Measurements from ENCODE around the gene S1PR4. TPM values are rescaled to one million over a fixed set of nuclear protein-coding genes. Genes with fewer than 3 reads are reported as not detected.

S1PR4 gene
- total RNA-seq, 1 experiment from 2014 or later = not detected

DNA sequence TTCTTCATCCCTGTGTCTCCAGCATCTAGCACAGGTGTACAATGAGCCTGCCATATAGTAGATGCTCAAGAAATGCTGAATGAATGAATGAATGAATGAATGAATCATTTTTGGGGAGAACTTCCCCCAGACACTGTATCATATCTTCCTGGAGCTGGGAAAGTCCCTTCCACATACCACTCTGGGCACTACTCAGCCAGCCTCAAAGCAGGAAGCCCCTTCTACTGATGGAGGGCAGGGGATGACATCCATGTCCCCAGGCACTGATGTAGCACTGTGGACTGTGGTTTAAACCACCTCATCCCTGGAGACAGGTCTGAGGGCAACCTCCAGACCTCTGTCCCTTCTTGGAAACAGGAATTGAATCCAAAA is 37.9 kb upstream of the S1PR4 start:
- no peak overlapping the region for H3K27ac Mint-ChIP-seq (ENCODE audit: unreplicated experiment)
- no peaks in the 10 kb centered on the region for H3K4me1 ChIP-seq
- no peaks in the 10 kb centered on the region for H3K27me3 ChIP-seq (replicated peaks; ENCODE audit: control insufficient read depth, insufficient read depth, low read length)
- H3K36me3 Mint-ChIP-seq (ENCODE audit: insufficient read depth, unreplicated experiment) = no peaks in the 10 kb centered on the region
- BruUV-seq (replicated peaks) = no TSS peak
- H3K27me3 Mint-ChIP-seq (ENCODE audit: insufficient read depth, unreplicated experiment) = no peaks in the 10 kb centered on the region
- ChIA-PET CTCF (interaction anchor here (0.6 kb wide), 1 partner anchor 15 kb away, joined by 3 read pairs; no protein-coding TSS in a partner anchor), POLR2A (no interaction called here)
- no peak overlapping the region for H3K4me3 ChIP-seq (ENCODE audit: low read depth, low read length)
- no peak overlapping the region for H3K4me3 Mint-ChIP-seq (ENCODE audit: unreplicated experiment)
- no peaks in the 10 kb centered on the region for H3K9me3 Mint-ChIP-seq (ENCODE audit: unreplicated experiment)
- DNase-seq = no peak
- intact Hi-C loops (cut with micrococcal nuclease; ENCODE audit: unreplicated experiment) = no loop called here
- H3K4me1 Mint-ChIP-seq (ENCODE audit: low read depth, unreplicated experiment) = no peaks in the 10 kb centered on the region
- TF ChIP-seq, protein P1, sequence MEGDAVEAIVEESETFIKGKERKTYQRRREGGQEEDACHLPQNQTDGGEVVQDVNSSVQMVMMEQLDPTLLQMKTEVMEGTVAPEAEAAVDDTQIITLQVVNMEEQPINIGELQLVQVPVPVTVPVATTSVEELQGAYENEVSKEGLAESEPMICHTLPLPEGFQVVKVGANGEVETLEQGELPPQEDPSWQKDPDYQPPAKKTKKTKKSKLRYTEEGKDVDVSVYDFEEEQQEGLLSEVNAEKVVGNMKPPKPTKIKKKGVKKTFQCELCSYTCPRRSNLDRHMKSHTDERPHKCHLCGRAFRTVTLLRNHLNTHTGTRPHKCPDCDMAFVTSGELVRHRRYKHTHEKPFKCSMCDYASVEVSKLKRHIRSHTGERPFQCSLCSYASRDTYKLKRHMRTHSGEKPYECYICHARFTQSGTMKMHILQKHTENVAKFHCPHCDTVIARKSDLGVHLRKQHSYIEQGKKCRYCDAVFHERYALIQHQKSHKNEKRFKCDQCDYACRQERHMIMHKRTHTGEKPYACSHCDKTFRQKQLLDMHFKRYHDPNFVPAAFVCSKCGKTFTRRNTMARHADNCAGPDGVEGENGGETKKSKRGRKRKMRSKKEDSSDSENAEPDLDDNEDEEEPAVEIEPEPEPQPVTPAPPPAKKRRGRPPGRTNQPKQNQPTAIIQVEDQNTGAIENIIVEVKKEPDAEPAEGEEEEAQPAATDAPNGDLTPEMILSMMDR (IDR thresholded peaks at IDR 0.05; ENCODE audit: insufficient read depth in 1 of 2, low read depth in 1 of 2, low read length in 1 of 2, severe bottlenecking in 1 of 2, unreplicated experiment in 1 of 2) = no peak
- H3K36me3 ChIP-seq (ENCODE audit: control insufficient read depth, insufficient read depth, low read length) = no peaks in the 10 kb centered on the region
- no peaks in the 10 kb centered on the region for H3K9me3 ChIP-seq

DNA sequence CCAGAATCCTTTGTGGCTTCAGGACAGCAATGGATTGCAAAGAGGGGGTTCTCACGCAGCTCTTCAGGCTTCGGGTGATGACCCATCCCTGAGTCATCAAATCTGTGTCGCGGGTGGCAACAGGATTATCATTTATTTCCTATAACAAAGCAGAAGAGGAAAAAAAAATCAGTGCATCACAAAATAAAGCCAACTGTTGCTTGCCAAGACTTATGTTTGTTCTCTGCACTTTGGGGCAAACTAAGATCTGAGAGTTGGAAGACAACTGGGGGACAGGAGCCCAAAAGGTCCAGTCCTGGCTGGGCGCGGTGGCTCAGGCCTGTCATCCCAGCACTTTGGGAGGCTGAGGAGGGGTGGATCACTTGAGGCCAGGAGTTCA is 36.3 kb upstream of the S1PR4 start:
- no peaks in the 10 kb centered on the region for H3K36me3 ChIP-seq (ENCODE audit: control insufficient read depth, insufficient read depth, low read length)
- Mint-ChIP-seq H3K27ac (ENCODE audit: unreplicated experiment) (no peak overlapping the region), H3K36me3 (ENCODE audit: insufficient read depth, unreplicated experiment) (no peaks in the 10 kb centered on the region), H3K27me3 (ENCODE audit: insufficient read depth, unreplicated experiment) (no peaks in the 10 kb centered on the region), H3K4me1 (ENCODE audit: low read depth, unreplicated experiment) (no peaks in the 10 kb centered on the region), H3K4me3 (ENCODE audit: unreplicated experiment) (no peak overlapping the region), H3K9me3 (ENCODE audit: unreplicated experiment) (no peaks in the 10 kb centered on the region)
- intact Hi-C loops (cut with micrococcal nuclease; ENCODE audit: unreplicated experiment) = no loop called here
- ChIA-PET CTCF (interaction anchor here (1.0 kb wide), 1 partner anchor 13 kb away, joined by 4 read pairs; no protein-coding TSS in a partner anchor), POLR2A (no interaction called here)
- no peak overlapping the region for H3K4me3 ChIP-seq (ENCODE audit: low read depth, low read length)
- TF ChIP-seq, protein P1 (IDR thresholded peaks at IDR 0.05; ENCODE audit: insufficient read depth in 1 of 2, low read depth in 1 of 2, low read length in 1 of 2, severe bottlenecking in 1 of 2, unreplicated experiment in 1 of 2) = no peak
- H3K27me3 ChIP-seq (replicated peaks; ENCODE audit: control insufficient read depth, insufficient read depth, low read length) = no peaks in the 10 kb centered on the region
- H3K4me1 ChIP-seq = no peaks in the 10 kb centered on the region
- no TSS peak for BruUV-seq (replicated peaks)
- no peak for DNase-seq
- no peaks in the 10 kb centered on the region for H3K9me3 ChIP-seq

DNA sequence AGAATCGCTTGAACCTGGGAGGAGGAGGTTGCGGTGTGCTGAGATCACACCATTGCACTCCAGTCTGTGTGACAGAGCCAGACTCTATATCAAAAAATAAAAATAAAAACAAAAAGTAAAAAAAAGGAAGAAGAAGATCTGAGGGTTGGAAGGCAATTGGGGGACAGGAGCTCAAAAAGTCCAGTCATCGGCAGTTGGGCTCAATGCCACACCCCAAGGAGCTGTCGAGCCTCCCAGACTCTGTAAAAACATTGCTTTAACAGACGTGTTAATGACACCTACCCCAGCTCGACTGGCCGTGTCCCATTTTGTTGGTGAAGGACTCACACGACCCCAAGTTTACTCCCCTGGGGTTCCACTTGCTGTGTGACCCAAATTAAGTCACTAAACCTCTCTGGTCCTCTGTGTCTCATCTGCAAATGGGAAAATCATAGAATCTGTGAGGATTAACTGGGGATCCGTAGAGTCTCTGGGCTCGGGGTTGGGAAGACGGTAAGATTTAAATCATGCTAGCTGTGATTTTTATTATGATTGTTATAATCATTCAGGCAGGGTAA is 35.7 kb upstream of the S1PR4 start:
- no TSS peak for BruUV-seq (replicated peaks)
- H3K27ac Mint-ChIP-seq (ENCODE audit: unreplicated experiment) = no peak overlapping the region
- Histone ChIP-seq H3K9me3 (no peaks in the 10 kb centered on the region), H3K4me3 (ENCODE audit: low read depth, low read length) (no peak overlapping the region), H3K27me3 (replicated peaks; ENCODE audit: control insufficient read depth, insufficient read depth, low read length) (no peaks in the 10 kb centered on the region), H3K36me3 (ENCODE audit: control insufficient read depth, insufficient read depth, low read length) (no peaks in the 10 kb centered on the region), H3K4me1 (no peaks in the 10 kb centered on the region)
- H3K4me1 Mint-ChIP-seq (ENCODE audit: low read depth, unreplicated experiment) = no peaks in the 10 kb centered on the region
- DNase-seq = no peak
- intact Hi-C loops (cut with micrococcal nuclease; ENCODE audit: unreplicated experiment) = no loop called here
- H3K9me3 Mint-ChIP-seq (ENCODE audit: unreplicated experiment) = no peaks in the 10 kb centered on the region
- no peak overlapping the region for H3K4me3 Mint-ChIP-seq (ENCODE audit: unreplicated experiment)
- POLR2A ChIA-PET = no interaction called here
- CTCF ChIA-PET = no interaction called here
- H3K27me3 Mint-ChIP-seq (ENCODE audit: insufficient read depth, unreplicated experiment) = no peaks in the 10 kb centered on the region
- no peaks in the 10 kb centered on the region for H3K36me3 Mint-ChIP-seq (ENCODE audit: insufficient read depth, unreplicated experiment)
- TF ChIP-seq, protein P1 (IDR thresholded peaks at IDR 0.05; ENCODE audit: insufficient read depth in 1 of 2, low read depth in 1 of 2, low read length in 1 of 2, severe bottlenecking in 1 of 2, unreplicated experiment in 1 of 2) = no peak
